Fibroblast of the conjunctiva (primary cell): ENCODE data around the gene SRGAP3.

Source experiments
- DNase-seq: peaks from one replicate; pipeline ENCODE4 v3.0.0-alpha.2; 2010; ENCODE audit warnings: low read depth

The SRGAP3 gene

GRCh38 chr3:9225268-9225667 is 24.2 kb downstream of the SRGAP3 start:
- DNase-seq, result no peak

- no peak for DNase-seq
Measured at GRCh38 chr3:9224490-9224889, 25.0 kb downstream of the SRGAP3 start.

GRCh38 chr3:9223672-9224071 is 25.8 kb downstream of the SRGAP3 start:
- DNase-seq, result no peak

GRCh38 chr3:9222956-9223639 is 26.3 kb downstream of the SRGAP3 start:
- DNase-seq, result no peak

GRCh38 chr3:9222049-9222448 is 27.4 kb downstream of the SRGAP3 start:
- DNase-seq, result no peak

- DNase-seq, result no peak
Measured at GRCh38 chr3:9218514-9218846, 31.0 kb downstream of the SRGAP3 start.

GRCh38 chr3:9217784-9218513 is 31.5 kb downstream of the SRGAP3 start:
- no peak for DNase-seq

GRCh38 chr3:9216736-9217135 is 32.7 kb downstream of the SRGAP3 start:
- no peak for DNase-seq

GRCh38 chr3:9214599-9214998 is 34.8 kb downstream of the SRGAP3 start:
- DNase-seq, result peak; percentile 38

GRCh38 chr3:9214185-9214584 is 35.3 kb downstream of the SRGAP3 start:
- DNase-seq, result no peak

- DNase-seq, result no peak
Measured at GRCh38 chr3:9213019-9213634, 36.3 kb downstream of the SRGAP3 start.

- peak; percentile 4 for DNase-seq
Measured at GRCh38 chr3:9211155-9211950, 38.1 kb downstream of the SRGAP3 start.

GRCh38 chr3:9209777-9210176 is 39.7 kb downstream of the SRGAP3 start:
- no peak for DNase-seq

GRCh38 chr3:9208605-9209152 is 40.8 kb downstream of the SRGAP3 start:
- DNase-seq, result no peak

GRCh38 chr3:9207116-9207763 is 42.2 kb downstream of the SRGAP3 start:
- DNase-seq, result no peak

GRCh38 chr3:9206287-9206686 is 43.2 kb downstream of the SRGAP3 start:
- DNase-seq, result no peak

GRCh38 chr3:9205345-9206143 is 43.9 kb downstream of the SRGAP3 start:
- no peak for DNase-seq

GRCh38 chr3:9204253-9204992 is 45.0 kb downstream of the SRGAP3 start:
- DNase-seq, result no peak

GRCh38 chr3:9203317-9203716 is 46.1 kb downstream of the SRGAP3 start:
- no peak for DNase-seq

- DNase-seq, result no peak
Measured at GRCh38 chr3:9202546-9202945, 46.9 kb downstream of the SRGAP3 start.
